ENCODE data around the gene VSTM4. TPM values are rescaled to one million over a fixed set of nuclear protein-coding genes. Genes with fewer than 3 reads are reported as not detected.

Gene VSTM4
- total and polyA plus RNA-seq, 9 of the 15 experiments (the other 6 are each of a cell fraction or from before 2014, with no cell fraction given): 1.0 to 7.9 (median 3.0) TPM

- WGBS (ENCODE audit: insufficient coverage, low coverage, missing lambda C conversion rate): 22% methylated on average over 9 of the region's 9 CpGs
- FAIRE-seq (no peak), ATAC-seq (peak; percentile 59), DNase-seq (ENCODE audit: extremely low read depth in 1 of 4, low spot score in 3 of 4) (no peak)
- POLR2A ChIA-PET: interaction anchor here (0.6 to 1.5 kb wide), 3 partner anchors 14 to 68 kb away, joined by 3 to 4 read pairs (median 3); no protein-coding TSS in a partner anchor
- Histone ChIP-seq H3K4me2 (ENCODE audit: insufficient read depth, low read length) (peak overlapping the region; percentile 83), H2AFZ (ENCODE audit: low read depth, low read length) (peak overlapping the region; percentile 87), H3K36me3 (ENCODE audit: control insufficient read depth, insufficient read depth, low read length) (no peaks in the 10 kb centered on the region), H3K27ac (ENCODE audit: extremely low read depth, low read depth, low read length) (peak overlapping the region; percentile 44; the same call in 2 of the 3 replicates), H3K9me3 (replicated peaks; ENCODE audit: control insufficient read depth, insufficient read depth, low read depth, low read length) (no peaks in the 10 kb centered on the region), H3K9ac (ENCODE audit: insufficient read depth in 1 of 2, low read depth in 2 of 2, low read length in 2 of 2) (peak overlapping the region; percentile 77 to 96), H3K79me2 (ENCODE audit: control insufficient read depth, insufficient read depth, low read length) (peaks cover 6% of the 10 kb centered on the region; the same call in 2 of the 3 replicates), H4K20me1 (replicated peaks; ENCODE audit: control insufficient read depth, insufficient read depth, low read length) (no peaks in the 10 kb centered on the region), H3K9me1 (ENCODE audit: control insufficient read depth, insufficient read depth, low read length) (no peaks in the 10 kb centered on the region), H3K4me3 (peak overlapping the region; percentile 58), H3K27me3 (ENCODE audit: control insufficient read depth in 2 of 2, insufficient read depth in 2 of 2, low read length in 2 of 2) (no peaks in the 10 kb centered on the region), H3K4me1 (replicated peaks in 1 of 2; ENCODE audit: control insufficient read depth in 2 of 2, insufficient read depth in 2 of 2, low read length in 2 of 2) (peaks cover 10 to 12% of the 10 kb centered on the region in 2 experiments; a peak in 4 of 5 replicates)
- no TSS peak for BruUV-seq (replicated peaks)
- CTCF ChIA-PET (ENCODE audit: low intra/inter-chr PET ratio): interaction anchor here (1.1 kb wide), 1 partner anchor 11 kb away, joined by 4 read pairs; no protein-coding TSS in a partner anchor
- intact Hi-C loops (cut with micrococcal nuclease): loop anchor here (5.0 kb wide), 1 partner anchor 132 kb away; no protein-coding TSS in a partner anchor
- in situ Hi-C loops (cut with MboI): no loop called here
- TF ChIP-seq MAX (CRISPR knock-in tag; IDR thresholded peaks at IDR 0.05) (0 out of 2 replicates have a peak, but pooled peaks have one; percentile 19), TFE3 (CRISPR knock-in tag; IDR thresholded peaks at IDR 0.05) (no peak), ELK3 (CRISPR knock-in tag; IDR thresholded peaks at IDR 0.05) (no peak), ZNF511 (CRISPR knock-in tag; IDR thresholded peaks at IDR 0.05) (0 out of 2 replicates have a peak, but pooled peaks have one; percentile 50), HDAC2 (IDR thresholded peaks at IDR 0.05) (peak; percentile 42; the same call in 1 of the 2 replicates), ID3 (CRISPR knock-in tag; IDR thresholded peaks at IDR 0.05) (no peak), ID3 (tag; IDR thresholded peaks at IDR 0.05) (0 out of 2 replicates have a peak, but pooled peaks have one; percentile 25), ATF7 (IDR thresholded peaks at IDR 0.05) (peak; percentile 24; the same call in 1 of the 2 replicates), CBX8 (IDR thresholded peaks at IDR 0.05; ENCODE audit: borderline replicate concordance, extremely low read depth, low read depth, low read length, poor library complexity, severe bottlenecking) (no peak), L3MBTL2 (IDR thresholded peaks at IDR 0.05) (peak; percentile 26; the same call in 1 of the 2 replicates), THRB (CRISPR knock-in tag; conservative IDR thresholded peaks at IDR 0.05) (no peak), PURB (CRISPR knock-in tag; IDR thresholded peaks at IDR 0.05; ENCODE audit: low read depth) (0 out of 2 replicates have a peak, but pooled peaks have one; percentile 63), ZFPM2 (CRISPR knock-in tag; IDR thresholded peaks at IDR 0.05) (no peak), ARHGAP35 (IDR thresholded peaks at IDR 0.05; ENCODE audit: partially characterized antibody) (no peak), DNMT1 (IDR thresholded peaks at IDR 0.05) (no peak), NCOA2 (IDR thresholded peaks at IDR 0.05; ENCODE audit: partially characterized antibody in 2 of 2) (no peak)
Measured at GRCh38 chr10:49114718-49115014, 656 bp downstream of the VSTM4 start.
